Stimulated activated CD4-positive, alpha-beta T cell treated with anti-CD3 and anti-CD28 coated beads, Interleukin-4, amount 100 ng/mL, for 48 hours (primary cell): ENCODE data around the gene USP44.
"Not testable (repeated sequence)": the region's sequence is repeated elsewhere in the genome, so short reads cannot be mapped to it uniquely, and the experiment has no call there.

Experiments used
- DNase-seq, 2 donors: peaks; one replicate each; pipeline ENCODE4 v3.0.0-alpha.2; 2020; ENCODE audit warnings: low read depth in 2 of 2

The USP44 gene

GRCh38 chr12:95506707-95507523 lies 44.4 kb downstream of the USP44 start:
- no peak for DNase-seq

- no peak for DNase-seq
Observed at GRCh38 chr12:95505039-95505438, 46.2 kb downstream of the USP44 start.

GRCh38 chr12:95504140-95504539 lies 47.1 kb downstream of the USP44 start:
- no peak for DNase-seq

- no peak for DNase-seq
Observed at GRCh38 chr12:95499772-95500171, 51.5 kb downstream of the USP44 start.

GRCh38 chr12:95498968-95499367 lies 52.3 kb downstream of the USP44 start:
- DNase-seq = no peak

- no peak for DNase-seq
Observed at GRCh38 chr12:95497031-95497430, 54.2 kb downstream of the USP44 start.

GRCh38 chr12:95495433-95495832 lies 55.8 kb downstream of the USP44 start:
- DNase-seq = no peak

- no peak for DNase-seq
Observed at GRCh38 chr12:95494888-95495287, 56.4 kb downstream of the USP44 start.

- DNase-seq = no peak
Observed at GRCh38 chr12:95492462-95492861, 58.8 kb downstream of the USP44 start.

- no peak for DNase-seq
Observed at GRCh38 chr12:95487024-95487423, 64.3 kb downstream of the USP44 start.

GRCh38 chr12:95484524-95484923 lies 66.8 kb downstream of the USP44 start:
- DNase-seq = no peak

- not testable (repeated sequence) for DNase-seq
Observed at GRCh38 chr12:95482564-95482963, 68.7 kb downstream of the USP44 start.

- no peak for DNase-seq
Observed at GRCh38 chr12:95481888-95482287, 69.4 kb downstream of the USP44 start.

GRCh38 chr12:95481072-95481471 lies 70.2 kb downstream of the USP44 start:
- DNase-seq = no peak

GRCh38 chr12:95480230-95480629 lies 71.0 kb downstream of the USP44 start:
- no peak for DNase-seq

GRCh38 chr12:95474660-95474958 lies 76.7 kb downstream of the USP44 start:
- DNase-seq = no peak

GRCh38 chr12:95473884-95474659 lies 77.2 kb downstream of the USP44 start, which contains the start of gene METAP2:
Gene METAP2, plus strand, starts transcription at chr12:95474152. Its CDS starts 28 bp downstream, at chr12:95474180.
- DNase-seq = peak; percentile 89 to 95

GRCh38 chr12:95473231-95473883 lies 77.9 kb downstream of the USP44 start:
- no peak for DNase-seq

- DNase-seq = no peak
Observed at GRCh38 chr12:95470300-95470699, 81.0 kb downstream of the USP44 start.
